Ascending aorta (tissue), 2 donors: ENCODE results near the gene TMUB1. TPM values are rescaled to one million over a fixed set of nuclear protein-coding genes. Genes with fewer than 3 reads are reported as not detected.

Source experiments
- DNase-seq, 2 donors: peaks; one replicate each; pipeline ENCODE4 v3.0.0-alpha.2; 2019; ENCODE audit warnings: low spot score in 2 of 2
- H3K27ac ChIP-seq, 2 donors: fragments of 200-600 bp; sonication (generic); one replicate each; pipeline ENCODE4 v1.5.1; 2016 to 2017; ENCODE audit warnings: mild to moderate bottlenecking in 1 of 2
- H3K27me3 ChIP-seq: fragments of 200-600 bp; sonication (generic); one replicate; pipeline ENCODE4 v1.5.1; 2017
- H3K36me3 ChIP-seq, 2 donors: fragments of 200-600 bp; sonication (generic); one replicate each; pipeline ENCODE4 v1.5.1; 2016
- H3K4me1 ChIP-seq, 2 donors: fragments of 200-600 bp; sonication (generic); one replicate each; pipeline ENCODE4 v1.5.1; 2016 to 2017; ENCODE audit warnings: mild to moderate bottlenecking in 1 of 2
- H3K4me3 ChIP-seq, 2 donors: fragments of 200-600 bp; sonication (generic); one replicate each; pipeline ENCODE4 v1.5.1; 2016 to 2017; ENCODE audit warnings: mild to moderate bottlenecking in 1 of 2
- H3K9me3 ChIP-seq, 2 donors: fragments of 200-600 bp; sonication (generic); one replicate each; pipeline ENCODE4 v1.5.1; 2016
- intact Hi-C: fragments of 100-400 bp; cut with DNase I; formaldehyde crosslinking; loops from one replicate; pipeline ENCODE4 v1.15.1; 2023
- total RNA-seq: library from RNA; depleted of rRNA; stranded (reverse); fragments of >200 nt; gene quantifications from one replicate; pipeline ENCODE4 v1.1.0, GENCODE V29; 2016
- TF ChIP-seq, protein P1 (sequence below), 3 experiments: fragments of 200-600 bp in 2 of 3; fragments of 450-650 bp in 1 of 3; sonication (generic) in 2 of 3; IDR thresholded peaks; one replicate each; pipeline ENCODE4 v1.5.1; 2016 to 2019; ENCODE audit warnings: antibody characterized with exemption in 3 of 3, mild to moderate bottlenecking in 1 of 3, moderate library complexity in 1 of 3

Gene TMUB1
- total RNA-seq, 1 donor from 2014 or later: 143 TPM

DNA sequence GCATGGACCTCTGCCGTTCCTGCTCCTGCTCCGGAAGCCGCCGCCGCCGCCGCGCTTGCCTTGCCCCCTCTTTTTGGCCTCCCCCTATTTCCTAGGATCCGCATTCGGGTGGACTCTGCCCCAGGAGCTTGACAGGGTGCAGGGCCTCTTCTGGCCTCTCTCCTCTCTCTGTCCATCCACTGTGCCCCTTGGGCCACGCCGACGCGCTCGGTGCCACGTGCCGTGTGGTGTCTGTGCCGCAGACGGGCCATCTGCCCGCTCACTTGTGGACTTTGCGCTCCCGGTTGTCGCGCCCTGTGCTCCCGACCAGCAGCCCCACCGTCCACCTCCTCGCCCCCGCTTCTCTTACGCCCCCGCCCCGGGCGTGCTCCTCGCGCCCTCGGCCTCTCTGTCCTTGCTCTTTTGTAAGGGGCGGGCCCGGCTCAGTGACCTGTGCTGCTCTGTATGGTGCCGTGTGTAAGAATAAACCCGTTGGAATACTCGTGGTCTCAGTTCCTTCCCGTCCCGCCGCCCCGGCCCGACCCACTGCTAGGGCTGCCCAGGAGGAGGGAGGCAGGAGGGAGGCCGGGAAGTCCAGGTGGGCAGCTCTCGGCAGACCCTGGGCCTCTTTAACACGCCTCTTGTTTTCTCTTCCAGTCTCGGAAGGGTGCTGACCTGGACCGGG is 40.0 kb upstream of the TMUB1 start:
- TF ChIP-seq, protein P1, sequence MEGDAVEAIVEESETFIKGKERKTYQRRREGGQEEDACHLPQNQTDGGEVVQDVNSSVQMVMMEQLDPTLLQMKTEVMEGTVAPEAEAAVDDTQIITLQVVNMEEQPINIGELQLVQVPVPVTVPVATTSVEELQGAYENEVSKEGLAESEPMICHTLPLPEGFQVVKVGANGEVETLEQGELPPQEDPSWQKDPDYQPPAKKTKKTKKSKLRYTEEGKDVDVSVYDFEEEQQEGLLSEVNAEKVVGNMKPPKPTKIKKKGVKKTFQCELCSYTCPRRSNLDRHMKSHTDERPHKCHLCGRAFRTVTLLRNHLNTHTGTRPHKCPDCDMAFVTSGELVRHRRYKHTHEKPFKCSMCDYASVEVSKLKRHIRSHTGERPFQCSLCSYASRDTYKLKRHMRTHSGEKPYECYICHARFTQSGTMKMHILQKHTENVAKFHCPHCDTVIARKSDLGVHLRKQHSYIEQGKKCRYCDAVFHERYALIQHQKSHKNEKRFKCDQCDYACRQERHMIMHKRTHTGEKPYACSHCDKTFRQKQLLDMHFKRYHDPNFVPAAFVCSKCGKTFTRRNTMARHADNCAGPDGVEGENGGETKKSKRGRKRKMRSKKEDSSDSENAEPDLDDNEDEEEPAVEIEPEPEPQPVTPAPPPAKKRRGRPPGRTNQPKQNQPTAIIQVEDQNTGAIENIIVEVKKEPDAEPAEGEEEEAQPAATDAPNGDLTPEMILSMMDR (IDR thresholded peaks at IDR 0.05): no peak
- Histone ChIP-seq H3K4me3 (no peak overlapping the region), H3K27ac (no peak overlapping the region), H3K27me3 (no peaks in the 10 kb centered on the region), H3K36me3 (peaks cover 32 to 54% of the 10 kb centered on the region in 2 donors), H3K9me3 (no peaks in the 10 kb centered on the region), H3K4me1 (peaks cover 3 to 5% of the 10 kb centered on the region in 2 donors)
- DNase-seq: no peak
- intact Hi-C loops: no loop called here

DNA sequence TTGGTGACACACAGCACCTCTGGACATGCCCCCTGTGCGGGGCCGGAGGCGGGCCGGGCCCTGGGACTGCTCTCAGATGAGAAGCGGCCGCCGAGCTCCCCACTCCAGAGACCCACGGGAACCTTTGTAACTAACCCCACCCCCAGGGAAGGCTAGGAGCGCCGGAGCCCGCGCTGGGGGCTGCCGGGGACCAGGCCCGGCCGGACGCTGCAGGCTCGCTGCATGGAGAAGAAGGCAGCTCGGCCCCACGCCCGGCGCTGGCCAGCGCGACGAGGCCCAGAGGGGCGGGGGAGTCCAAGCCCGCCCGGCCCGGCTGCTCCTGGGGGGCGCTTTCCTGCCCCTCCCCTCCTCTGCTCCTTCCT is 39.5 kb upstream of the TMUB1 start:
- intact Hi-C loops: no loop called here

DNA sequence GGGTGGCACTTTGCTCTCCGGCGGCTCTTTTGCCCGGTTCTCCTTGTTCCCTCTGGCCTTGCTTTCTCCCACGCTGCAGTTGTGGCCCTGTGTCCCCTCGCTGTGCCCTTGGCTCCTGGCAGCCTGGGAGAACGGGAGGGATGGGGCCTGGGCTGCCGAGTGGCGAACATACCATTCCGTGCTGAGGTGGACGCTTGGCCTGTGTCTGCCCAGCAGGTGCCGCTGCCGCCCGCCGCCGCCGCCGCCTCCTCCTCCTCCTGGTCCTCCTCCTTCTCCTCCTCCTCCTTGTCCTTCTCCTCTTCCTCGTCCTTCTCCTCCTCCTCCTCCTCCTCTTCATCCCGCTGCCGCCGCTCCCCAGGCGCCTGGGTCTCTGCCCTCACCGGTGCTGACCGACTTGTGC is 39.0 kb upstream of the TMUB1 start:
- TF ChIP-seq, protein P1 (IDR thresholded peaks at IDR 0.05): no peak
- Histone ChIP-seq H3K27ac (no peak overlapping the region), H3K9me3 (no peaks in the 10 kb centered on the region), H3K36me3 (peaks cover 34 to 62% of the 10 kb centered on the region in 2 donors), H3K4me3 (no peak overlapping the region), H3K27me3 (no peaks in the 10 kb centered on the region), H3K4me1 (peaks cover 3 to 5% of the 10 kb centered on the region in 2 donors)
- DNase-seq: no peak
- intact Hi-C loops: no loop called here

More for the DNA sequence above, 39.5 kb upstream of the TMUB1 start:
- H3K4me1 ChIP-seq: peaks cover 3 to 5% of the 10 kb centered on the region in 2 donors
- TF ChIP-seq, protein P1 (IDR thresholded peaks at IDR 0.05): no peak
- H3K36me3 ChIP-seq: peaks cover 32 to 57% of the 10 kb centered on the region in 2 donors
- DNase-seq: no peak
- H3K27me3 ChIP-seq: no peaks in the 10 kb centered on the region
- no peak overlapping the region for H3K4me3 ChIP-seq
- H3K27ac ChIP-seq: no peak overlapping the region
- H3K9me3 ChIP-seq: no peaks in the 10 kb centered on the region

GRCh38 chr7:151121380-151122170 is 38.3 kb upstream of the TMUB1 start:
- TF ChIP-seq, protein P1 (IDR thresholded peaks at IDR 0.05): no peak
- Histone ChIP-seq H3K36me3 (peaks cover 34 to 66% of the 10 kb centered on the region in 2 donors), H3K4me1 (peaks cover 3 to 5% of the 10 kb centered on the region in 2 donors), H3K27ac (no peak overlapping the region), H3K4me3 (no peak overlapping the region), H3K27me3 (no peaks in the 10 kb centered on the region), H3K9me3 (no peaks in the 10 kb centered on the region)
- intact Hi-C loops: no loop called here
- no peak for DNase-seq

DNA sequence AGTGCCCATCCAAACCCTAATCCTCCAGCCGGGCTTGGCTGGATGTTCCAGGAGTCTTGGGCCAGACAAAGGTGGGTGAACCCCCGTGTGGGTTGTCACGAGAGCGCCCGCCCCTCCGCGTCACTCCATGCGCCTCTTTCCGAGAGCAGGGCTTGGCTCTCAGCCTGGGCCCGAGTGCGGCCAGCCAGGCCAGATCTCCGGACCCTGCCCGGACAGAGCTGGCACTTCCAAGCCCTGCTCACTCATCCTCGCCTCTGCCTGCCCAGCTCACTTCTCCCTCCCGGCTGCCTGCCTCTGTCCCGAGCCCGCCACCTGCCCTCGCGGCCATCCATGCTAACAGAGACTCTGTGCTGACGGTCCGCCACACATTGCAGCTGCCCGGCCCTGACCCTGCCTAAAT is 37.6 kb upstream of the TMUB1 start:
- TF ChIP-seq, protein P1 (IDR thresholded peaks at IDR 0.05): no peak
- Histone ChIP-seq H3K4me3 (no peak overlapping the region), H3K36me3 (peaks cover 34 to 66% of the 10 kb centered on the region in 2 donors), H3K4me1 (peaks cover 3 to 5% of the 10 kb centered on the region in 2 donors), H3K27me3 (no peaks in the 10 kb centered on the region), H3K9me3 (no peaks in the 10 kb centered on the region), H3K27ac (no peak overlapping the region)
- DNase-seq: no peak
- intact Hi-C loops: no loop called here
